GM18505 (cell line): ENCODE measurements around the gene OR9Q1.

ENCODE experiments used
- ATAC-seq: cut with Tn5 transposase; IDR thresholded peaks from one replicate; pipeline ENCODE4 v1.9.1; 2021; ENCODE audit not compliant: unreplicated experiment
- POLR2A ChIP-seq: IDR thresholded peaks from 4 replicates; pipeline ENCODE4 v1.6.1; 2011; ENCODE audit warnings: borderline replicate concordance; ENCODE audit not compliant: insufficient read depth, insufficient read length; ENCODE audit errors: extremely low read depth

Gene OR9Q1

DNA sequence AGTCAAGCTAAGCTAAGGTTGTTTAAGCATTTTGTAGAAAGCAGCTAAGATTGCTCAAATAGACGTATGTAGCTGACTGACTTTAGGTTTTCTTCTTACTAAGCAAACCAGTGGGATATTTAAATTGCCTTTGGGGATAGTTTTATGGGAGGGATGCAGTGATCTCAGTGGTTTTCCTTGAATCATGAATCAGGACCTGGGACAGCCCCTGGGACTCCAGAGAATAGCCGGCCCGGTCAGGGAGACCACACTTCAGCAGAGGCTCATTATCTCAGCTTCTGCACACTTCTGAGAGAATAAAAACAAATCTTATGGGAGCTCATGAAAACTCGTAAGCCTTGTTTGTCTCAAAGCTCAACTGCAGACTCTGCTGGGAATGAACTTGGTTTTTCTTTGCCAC is 101.8 kb downstream of the OR9Q1 start, which contains the start of gene OR9I1:
OR9I1 (minus strand) TSS at position 62 of the 400 bp plus-strand sequence. CDS start 6,086 bp downstream, outside the sequence.
- no peak for ATAC-seq
- no peak for TF ChIP-seq POLR2A

DNA sequence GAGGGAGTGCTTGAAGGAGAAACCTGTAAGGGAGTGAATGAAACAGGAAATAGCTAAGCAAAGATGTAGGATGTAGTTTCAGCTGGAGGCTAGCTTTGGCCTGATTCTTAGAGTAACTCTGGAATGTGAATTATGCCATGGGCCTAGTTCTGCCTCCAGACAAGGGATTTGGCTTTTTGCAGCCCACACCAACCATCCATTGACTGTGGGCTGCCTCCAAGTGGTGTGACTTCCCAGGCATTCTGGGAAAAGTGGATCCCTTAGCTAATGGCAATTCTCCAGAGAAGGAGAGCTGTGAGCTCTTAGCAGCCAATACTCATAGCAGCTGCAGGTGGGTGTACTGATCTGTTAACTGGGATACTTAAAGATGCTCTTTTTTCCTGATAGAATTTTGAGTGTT is 103.7 kb downstream of the OR9Q1 start:
- ATAC-seq, result no peak
- TF ChIP-seq POLR2A, result no peak

DNA sequence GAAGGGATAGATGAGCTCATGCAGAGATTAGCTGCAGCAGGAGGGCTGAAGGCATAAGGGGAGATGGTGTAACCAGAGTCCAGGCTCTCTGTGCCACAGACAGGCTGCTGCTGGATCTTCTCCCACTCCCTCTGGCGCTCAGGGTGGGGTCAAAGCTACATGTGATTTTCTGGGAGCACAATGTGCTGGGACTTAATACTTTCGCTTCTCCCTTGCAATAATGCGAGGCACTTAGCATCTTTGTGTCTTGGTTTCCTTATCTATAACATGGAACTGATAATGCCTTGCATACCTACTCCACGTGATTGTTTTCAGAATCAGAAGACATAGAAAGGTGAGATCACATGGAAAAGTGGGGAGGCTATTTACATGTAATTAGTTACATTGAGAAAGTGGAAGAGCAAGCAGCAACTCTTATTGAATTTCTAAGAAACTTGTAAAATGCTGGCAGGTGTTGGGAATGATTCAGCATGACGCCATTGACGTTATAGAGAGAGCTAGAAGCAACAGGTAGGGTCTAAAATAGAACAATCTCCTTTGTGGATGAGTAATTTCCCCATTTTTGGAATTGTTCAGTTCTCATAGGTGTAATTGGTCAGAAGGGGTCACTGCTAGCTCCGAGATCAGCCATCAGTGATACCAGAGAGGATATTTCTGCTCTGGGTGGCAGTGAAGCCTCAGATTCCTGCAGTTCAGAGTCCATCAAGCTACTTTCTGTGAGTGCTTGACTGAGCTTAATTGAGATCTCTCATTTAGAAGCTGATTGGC is 109.8 kb downstream of the OR9Q1 start:
- TF ChIP-seq POLR2A, result no peak
- no peak for ATAC-seq

DNA sequence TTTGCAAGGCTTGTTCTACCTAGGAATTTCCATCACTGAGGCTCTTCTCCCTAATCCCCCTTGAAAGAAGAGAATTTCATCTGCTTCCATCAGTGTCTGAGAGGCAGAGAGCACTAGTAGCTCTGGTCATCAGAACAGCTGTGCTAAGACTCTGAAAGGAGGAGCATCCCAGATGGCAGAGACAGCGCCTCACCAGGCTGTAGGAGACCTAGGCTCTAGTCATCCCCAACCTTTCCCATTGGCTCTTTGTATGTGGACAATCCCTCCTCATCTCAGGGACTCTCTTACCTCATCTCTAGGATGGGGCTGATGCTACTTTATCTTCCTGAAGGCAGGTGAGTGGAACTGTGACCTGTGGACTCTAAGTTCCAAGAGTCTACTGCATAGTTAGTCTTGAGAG is 110.5 kb downstream of the OR9Q1 start:
- no peak for ATAC-seq
- no peak for TF ChIP-seq POLR2A

DNA sequence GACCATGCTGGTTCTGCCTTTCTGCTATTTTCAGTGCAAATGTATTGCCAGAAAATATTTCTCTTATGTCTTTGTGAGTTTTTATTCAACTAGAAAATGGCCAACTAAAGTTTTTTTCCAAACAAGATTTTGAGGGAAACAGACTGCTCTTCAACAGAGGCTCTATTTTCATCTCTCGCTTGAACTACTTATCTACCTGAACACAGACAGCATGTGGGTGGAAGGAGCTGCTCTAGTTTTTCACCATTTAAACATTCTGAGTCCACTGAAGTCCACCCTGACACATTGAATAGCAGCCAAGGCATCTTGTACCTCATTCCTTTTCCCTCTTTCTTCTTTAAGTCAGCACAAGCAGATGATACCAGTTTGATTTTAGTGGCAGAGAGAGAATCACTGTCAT is 111.5 kb downstream of the OR9Q1 start:
- no peak for TF ChIP-seq POLR2A
- ATAC-seq, result no peak

DNA sequence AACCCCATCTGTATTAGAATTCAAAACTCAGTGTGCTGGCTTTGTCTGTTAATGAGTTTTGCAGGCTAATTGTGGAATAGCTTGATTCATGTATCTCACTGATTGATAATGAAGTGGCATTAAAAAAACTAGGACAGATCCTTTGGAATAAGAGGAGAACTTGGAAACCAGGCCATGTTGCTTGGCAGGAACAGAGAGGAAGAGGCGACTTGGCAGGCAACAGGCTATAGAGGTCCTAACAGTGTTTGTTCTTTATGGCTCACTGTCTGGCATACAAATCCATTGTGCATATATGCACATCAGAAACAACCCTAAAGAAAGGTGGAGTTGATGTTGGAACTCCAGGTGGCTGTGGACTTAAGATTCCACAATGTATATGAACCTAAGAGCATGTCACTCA is 119.1 kb downstream of the OR9Q1 start:
- no peak for TF ChIP-seq POLR2A
- no peak for ATAC-seq

DNA sequence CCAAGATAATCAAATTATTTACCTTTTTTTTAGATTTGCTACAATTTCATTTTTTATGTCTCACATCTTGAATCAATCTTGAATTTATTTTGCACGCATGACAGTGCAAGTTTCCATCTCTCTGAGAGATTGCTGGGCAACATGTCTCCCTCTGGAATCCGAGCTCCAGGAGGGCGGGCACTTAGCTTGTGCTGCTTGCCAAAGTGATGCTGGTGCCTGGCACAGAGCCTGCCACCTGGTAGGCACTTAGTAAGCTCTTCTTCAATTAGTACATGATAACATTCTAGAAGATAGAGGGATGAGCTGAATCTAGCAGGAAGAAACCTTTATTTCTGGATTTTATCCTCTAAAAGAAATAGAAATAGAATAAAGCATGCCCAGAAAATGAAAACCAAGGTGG is 129.1 kb downstream of the OR9Q1 start:
- ATAC-seq, result no peak
- no peak for TF ChIP-seq POLR2A

DNA sequence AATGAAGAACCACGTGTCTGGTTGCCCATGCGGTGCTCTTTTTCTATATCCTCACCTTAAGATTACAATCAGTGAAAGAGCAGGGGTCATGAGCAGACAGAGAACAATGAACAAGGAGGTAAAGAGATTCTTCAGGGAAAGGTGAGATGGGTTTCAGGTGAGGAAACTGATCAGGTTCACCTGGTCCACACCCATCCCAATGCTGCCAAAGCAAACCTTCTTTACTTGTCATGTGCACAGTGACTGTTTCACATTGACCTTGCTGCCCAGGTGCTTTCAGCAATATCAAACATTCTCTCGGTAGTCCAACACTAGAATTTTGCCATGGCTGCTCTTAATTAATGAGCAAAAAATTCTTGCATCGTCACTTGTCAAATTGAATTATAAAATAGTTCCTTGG is 140.7 kb downstream of the OR9Q1 start:
- TF ChIP-seq POLR2A, result no peak
- no peak for ATAC-seq

DNA sequence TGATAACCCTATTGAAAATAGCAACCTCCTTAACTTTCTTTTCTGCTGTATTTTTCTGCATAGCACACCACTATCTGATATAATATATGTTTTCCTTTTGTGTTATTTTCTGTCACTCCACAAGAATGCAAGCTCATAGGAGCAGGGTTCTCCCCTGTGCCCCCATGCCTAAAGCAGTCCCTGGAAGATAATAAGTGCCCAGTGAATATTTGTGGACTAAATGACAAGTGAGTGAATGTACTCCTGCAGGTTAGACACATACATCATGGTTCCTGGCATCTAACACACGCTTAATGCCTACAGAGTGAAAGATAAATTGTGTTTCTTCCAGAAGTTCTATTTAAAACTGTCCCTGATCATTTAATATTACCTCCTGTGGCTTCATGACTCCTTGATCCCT is 141.3 kb downstream of the OR9Q1 start:
- ATAC-seq, result no peak
- no peak for TF ChIP-seq POLR2A

DNA sequence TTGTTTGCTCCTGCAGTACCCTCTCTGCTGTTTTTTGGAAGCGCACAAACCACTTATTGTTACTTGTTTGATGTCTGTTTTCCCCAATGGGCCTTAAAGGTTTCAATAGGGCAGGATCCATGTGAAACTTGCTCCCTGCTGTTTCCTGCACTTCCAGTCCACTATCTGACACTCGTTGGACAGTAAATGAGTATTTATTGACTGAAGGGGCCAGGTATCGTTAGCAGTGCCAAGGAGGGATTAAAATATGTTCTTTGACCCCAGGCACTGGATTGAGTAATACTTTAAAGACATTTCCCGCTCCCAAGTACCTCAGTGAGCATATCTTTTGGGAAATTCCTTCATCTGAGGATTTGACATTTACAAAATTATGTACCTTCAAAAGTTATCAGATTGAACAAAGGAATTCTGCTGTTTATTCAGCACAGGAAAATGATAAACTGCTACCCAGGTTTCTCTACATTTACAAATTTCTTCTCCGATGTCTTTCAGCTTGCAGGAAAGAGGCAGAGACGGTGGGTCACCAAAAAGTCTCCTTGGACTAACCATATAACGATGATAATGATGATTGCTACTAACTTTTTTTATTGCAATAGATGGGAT is 141.9 kb downstream of the OR9Q1 start:
- no peak for ATAC-seq
- TF ChIP-seq POLR2A, result no peak

DNA sequence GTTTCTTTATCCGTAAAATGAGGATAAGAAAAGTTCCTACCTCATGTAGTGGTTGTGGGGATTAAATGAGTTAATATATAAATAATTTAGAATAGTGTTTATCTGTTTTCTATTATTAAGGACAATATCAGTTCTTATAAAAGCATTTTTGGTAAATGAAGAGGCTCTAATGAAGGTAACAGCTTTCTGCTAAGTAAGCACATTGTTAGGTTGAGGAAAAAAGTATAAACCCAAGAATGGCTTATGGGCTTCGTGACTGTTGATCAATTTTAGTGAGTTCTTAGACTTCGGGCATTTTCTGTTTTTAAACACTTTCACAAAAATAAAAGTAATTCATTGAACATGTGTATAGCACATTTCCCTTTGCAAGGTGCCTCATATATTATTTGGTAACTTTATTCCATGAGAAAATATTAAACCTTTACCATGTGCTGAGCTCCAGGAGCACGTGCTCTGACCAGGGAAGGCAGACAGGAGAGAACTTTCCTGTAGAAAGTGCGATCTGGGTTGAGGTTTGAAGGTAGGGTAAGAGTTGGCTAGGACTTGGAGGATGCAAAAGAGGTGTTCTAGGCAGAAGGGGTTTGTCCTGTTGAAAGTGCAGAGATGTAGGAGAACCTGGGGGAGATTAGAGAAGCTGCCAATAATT is 153.9 kb downstream of the OR9Q1 start:
- no peak for TF ChIP-seq POLR2A
- ATAC-seq, result no peak

DNA sequence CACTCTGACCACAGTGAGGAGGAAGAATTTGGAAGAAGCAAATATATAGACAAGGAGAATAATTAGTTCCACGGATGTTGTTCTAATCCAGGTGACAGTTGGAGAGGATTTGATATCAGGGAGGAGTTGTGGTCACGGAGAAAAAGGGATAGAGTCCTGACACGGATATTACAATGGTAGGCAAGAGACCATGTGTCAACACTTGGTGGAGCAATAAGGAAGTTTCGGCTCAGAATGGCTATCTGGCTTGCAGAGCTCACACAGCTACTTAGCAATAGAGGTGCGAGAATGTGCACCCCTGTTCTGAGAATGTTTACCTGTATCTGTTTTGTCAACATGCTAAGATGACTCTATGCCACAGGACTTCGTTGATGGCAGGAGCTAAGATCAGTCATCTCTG is 154.8 kb downstream of the OR9Q1 start:
- TF ChIP-seq POLR2A, result no peak
- ATAC-seq, result no peak

DNA sequence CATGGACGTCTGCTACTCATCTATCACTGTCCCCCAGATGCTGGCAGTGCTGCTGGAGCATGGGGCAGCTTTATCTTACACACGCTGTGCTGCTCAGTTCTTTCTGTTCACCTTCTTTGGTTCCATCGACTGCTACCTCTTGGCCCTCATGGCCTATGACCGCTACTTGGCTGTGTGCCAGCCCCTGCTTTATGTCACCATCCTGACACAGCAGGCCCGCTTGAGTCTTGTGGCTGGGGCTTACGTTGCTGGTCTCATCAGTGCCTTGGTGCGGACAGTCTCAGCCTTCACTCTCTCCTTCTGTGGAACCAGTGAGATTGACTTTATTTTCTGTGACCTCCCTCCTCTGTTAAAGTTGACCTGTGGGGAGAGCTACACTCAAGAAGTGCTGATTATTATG is 156.0 kb downstream of the OR9Q1 start:
- no peak for ATAC-seq
- TF ChIP-seq POLR2A, result no peak

DNA sequence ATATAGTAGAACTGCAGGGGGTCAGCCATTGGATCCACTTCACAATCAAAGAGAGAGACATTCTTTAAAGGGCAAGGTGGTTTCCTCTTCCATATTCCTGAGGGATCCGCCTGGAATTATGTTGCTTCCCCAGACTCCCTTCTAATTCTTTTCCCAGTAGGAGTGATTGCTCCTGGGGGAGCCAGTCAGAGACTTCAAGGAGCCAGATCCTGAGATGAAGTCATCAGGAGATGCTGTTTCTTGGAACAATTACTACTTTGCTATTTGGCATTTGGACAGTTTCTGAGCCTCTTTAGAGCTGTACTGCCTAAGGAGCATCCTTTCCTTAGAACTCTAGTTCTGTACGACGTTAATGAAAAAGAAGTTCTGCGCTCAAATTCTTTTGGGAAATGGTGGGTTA is 163.3 kb downstream of the OR9Q1 start:
- ATAC-seq, result no peak
- no peak for TF ChIP-seq POLR2A
